Embryonic facial prominence (tissue), 1 donor: ENCODE results near the gene HOXB6.

Experiments
- DNase-seq: peaks from one replicate; pipeline ENCODE4 v3.0.0-alpha.2; 2016; ENCODE audit errors: extremely low spot score

Gene HOXB6

DNA sequence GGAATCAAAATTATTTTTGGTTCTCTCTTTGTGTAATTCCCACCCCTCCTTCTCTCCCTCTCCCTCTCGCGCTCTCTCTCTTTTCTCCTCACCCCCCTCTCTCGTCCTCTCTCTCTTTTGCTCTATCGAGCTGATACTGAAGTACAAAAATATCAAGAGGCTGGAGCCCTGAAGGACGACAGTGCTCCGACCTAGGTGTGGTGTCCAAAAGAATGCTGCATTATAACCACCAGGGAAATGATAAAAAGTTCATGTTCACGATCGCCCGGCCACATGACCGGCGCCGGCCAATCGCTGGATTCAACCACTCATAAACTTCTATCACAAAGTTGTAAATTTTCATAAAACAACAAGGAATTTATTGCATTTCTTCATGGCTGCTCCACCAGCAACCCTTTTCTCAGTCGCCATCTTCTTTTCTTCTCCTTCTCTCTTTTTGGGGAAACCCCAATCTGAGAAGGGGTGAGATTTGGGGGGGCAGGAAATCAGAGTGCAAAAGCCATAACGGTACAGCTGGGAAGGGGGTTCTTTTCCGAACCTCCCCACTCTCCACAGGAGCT is at the start of gene HOXB6:
Gene HOXB6, minus strand, starts transcription at position 217 of the 560 bp plus-strand sequence. CDS start 6,836 bp downstream, outside the sequence.
- no peak for DNase-seq

DNA sequence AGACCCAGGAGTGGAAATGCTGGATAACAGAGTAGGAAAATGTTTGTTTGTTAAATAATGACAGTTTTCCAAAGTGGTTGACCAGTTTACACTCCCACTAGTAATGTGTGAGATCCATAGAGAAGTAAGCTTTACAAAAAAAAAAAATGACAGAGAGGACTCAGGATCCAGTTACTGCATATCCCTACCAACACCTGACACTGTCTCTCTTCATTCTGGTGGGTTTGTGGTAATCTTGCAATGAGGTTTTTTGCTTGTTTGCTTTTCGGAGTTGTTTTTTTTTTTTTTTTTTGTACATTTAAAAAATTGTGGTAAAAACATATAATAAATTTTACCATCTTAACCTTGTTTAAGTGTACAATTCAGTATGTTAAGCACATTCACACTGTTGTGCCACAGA is 45.0 kb upstream of the HOXB6 start:
- DNase-seq = no peak

DNA sequence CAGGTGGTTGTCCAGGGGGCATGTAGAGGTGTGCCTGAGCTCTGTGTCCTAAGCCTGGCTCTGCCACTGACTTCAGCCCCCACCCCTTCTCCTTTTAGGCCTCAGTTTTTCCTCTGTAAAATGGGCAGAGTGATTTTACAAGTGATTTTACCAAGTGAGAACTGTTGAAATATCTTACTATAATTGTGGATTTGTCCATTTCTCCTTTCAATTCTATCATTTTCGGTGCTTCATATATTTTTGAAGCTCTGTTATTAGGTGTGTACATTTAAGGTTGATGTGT is 43.1 kb upstream of the HOXB6 start:
- no peak for DNase-seq

DNA sequence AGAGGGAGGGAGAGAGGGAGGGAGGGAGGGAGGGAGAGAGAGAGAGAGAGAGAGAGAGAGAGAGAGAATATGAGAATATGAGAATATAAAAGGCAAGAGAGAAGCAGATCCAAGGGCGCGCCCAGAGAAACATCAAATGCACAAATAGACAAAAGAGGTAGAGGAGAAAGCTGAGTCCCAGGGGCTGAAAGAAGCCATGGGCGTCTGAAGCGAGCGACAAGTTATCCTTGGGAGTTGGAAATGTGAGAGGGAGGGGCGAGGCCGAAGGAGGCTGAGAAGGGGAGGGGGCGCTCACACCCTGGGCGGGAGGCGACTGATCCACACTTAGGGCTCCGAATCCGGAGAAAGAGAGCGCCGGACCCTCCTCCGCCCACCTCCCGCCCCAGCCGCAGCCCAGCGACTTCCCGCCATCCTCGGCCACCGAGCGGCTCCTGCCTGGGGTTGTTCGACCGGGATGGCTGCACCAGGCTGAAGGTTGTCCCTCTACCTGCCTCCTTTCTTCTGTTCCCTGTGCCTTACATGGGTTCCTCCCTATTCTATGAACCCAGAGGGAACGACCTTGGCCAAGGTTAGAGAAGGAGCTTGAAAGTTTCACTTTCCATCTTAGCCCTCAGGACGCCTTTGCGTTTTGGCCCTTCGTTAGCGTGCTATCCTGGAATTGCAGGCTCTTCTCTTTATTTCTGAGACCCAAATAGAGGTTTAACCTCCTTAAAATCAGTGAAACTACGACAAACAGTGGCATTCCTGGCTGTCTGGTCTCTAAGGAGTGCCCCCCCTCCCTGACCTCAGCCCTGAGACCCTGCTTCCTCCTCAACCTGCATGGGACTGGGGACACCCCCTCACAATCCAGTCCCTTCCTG is 42.5 kb upstream of the HOXB6 start:
- DNase-seq = no peak

DNA sequence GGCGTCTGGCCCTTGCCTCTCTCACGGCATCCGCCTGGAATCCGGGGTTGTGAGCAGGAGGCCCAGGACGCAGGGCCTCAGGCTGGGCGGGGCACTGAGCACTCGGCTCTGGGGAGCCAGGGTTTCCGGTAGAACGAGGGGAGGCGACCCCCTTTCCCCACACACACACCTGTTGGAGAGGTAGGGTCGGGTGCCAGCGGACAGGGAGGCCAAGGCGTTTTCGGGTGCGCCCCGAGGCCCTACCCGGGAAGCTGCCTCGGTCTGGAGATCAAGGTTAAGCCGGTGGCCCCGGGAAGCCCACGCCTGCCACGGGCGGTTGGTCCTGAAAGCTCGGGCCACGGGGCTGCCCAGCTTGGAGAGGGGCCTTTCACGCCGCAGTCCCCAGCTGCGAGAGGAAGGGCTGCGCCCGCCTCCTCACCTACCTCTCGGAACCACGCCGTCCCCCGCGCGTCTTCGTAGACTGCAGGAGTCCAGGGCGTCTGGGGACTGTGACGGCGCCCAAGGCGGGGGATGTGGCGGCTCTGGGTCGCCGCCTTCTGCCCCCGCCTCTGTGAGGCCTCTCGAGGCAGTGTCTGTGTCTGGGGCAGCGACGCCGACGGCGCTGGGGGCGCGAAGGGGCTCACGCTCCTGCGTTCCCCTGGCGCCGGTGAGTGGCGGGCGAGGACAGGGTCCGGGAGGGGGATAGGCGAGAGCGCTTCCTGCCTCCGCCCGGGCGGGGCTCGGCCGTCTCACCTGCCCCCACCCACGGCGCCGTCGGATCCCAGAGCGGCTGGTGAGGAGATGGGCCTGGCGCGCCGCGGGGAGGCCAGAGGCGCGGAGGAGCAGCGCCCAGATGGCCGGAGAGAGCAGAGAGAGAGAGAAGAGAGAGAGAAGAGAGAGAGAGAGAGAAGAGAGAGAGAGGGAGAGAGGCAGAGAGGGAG is 41.7 kb upstream of the HOXB6 start:
- DNase-seq = no peak

DNA sequence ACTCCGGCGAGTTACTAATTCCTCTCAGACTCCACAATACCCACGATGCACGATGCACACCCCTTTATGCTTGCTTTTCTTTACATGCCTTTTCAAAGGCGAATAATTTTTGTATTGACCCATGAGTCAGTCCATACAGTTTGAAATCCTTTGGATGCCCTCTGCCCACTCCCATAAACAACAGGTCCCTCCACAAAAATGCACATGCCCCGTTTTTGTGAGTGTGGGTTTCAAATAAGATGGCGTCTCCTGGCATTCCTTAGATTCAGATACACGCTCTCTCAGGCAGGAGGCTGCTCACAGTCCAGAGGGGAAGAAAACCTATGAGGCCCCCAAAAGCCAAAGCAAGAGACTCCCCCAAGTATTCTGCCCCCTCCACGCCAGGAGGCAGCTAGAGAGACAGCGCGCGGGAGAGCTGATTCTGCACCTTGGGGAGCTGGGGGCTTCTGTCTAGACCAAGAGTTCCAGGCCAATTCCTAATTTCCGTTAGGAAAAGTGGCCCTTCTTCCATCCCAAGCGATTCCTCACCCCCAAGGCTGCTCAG is 40.9 kb upstream of the HOXB6 start:
- no peak for DNase-seq

DNA sequence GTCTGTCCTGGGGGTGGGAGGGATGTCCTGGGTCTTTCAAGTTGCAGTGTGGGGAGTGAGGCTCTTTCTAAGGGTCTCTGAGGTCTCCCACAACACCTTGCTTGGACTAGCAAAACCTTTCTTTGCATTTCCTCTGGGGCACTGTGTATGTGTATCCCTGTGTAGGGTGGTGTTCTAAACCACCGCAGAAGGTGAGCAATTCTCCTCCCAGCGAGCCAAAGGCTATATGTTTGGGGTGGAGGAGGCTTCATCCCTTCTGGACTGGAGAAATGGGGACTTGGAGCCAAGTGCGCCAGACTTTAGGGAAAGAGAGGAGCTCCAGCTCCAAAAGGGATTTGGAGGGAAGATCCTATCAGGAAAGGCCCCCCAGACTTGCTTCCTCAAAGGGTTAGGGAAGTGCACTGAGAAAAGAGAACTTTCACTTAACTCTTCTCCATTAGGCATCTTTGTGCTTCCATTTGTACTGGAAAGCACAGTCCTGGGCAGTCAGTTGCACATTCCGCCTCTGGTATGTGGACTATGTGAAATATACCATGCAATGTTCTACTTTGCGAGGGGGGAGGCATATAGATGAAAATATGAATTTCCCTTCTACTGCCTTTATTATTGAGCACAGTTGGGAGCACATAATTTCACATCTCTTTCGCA is 40.2 kb upstream of the HOXB6 start:
- DNase-seq = no peak

DNA sequence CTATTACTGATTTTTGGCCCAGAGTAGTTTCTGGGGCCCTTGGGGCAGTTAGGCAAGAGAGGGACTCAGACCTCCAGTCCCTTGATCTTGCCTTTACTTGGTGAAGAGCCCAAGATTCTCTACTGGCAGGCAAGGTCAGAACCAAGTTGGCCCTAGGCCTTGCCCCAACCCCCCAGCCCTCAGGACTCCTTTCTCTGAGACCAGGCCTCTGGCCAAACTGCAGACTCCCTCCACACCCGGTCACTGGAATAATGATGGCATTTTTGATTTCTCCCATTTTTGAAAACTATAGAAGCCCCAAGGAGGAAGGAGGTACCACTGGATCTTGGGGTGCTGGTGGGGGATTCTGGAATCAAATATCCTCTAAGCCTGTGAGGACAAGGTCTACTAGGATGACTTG is 39.4 kb upstream of the HOXB6 start:
- DNase-seq = no peak

DNA sequence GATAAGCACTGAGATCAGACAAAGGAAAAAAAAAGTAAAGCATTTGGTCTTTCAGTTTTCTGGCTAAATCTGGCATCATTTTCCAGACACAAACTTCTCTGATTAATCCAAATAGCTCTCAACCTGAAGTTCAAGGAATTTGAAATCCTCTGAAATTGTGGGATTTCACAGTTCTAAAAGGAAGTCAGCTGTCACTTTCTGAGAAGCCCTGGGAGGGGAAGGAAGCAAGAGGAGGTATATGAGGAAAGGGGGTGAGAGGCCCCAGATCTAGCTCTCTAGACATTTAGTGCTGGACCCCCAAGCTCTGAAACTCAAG is 38.9 kb upstream of the HOXB6 start:
- DNase-seq = no peak

DNA sequence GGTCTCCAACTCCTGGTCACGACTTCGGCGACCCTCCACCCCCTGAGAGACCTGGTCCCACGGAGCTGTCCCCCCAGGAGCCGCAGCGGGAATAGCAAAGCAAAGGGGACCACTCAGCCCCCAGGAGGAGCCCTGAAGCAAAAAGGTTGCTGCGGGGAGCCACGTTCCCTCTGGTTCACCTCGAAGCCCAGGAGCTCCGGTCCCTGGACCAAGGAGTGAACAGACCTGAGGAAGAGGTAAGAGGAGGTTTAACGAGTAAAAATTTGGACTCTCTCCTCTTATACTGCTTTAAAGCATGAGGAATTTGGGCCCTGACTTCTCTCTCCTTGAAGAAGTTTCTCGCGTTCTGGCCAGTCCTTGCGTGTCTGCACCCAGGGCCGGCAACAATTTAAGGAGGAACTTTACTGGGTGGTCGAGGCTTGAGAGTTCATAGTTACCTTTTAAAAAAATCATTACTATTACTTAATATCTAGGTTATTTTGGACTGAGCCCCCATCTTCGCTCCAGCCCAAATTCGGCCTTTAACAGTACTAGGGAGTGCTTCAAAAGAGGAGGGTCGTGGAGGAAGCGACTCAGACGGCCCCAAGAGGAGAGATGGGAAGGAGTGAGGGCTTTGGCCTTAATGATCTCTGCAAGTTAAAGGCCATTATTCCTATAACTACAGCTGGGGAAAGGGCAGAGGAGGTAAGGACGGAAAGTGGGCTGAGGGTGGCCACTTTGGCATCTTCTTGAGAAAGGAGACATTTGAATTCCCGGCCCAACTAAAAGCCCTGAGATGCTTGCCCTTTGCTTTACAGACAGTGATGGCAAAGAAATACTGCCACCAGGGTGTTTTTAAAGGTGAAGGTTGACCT is 38.3 kb upstream of the HOXB6 start:
- no peak for DNase-seq

DNA sequence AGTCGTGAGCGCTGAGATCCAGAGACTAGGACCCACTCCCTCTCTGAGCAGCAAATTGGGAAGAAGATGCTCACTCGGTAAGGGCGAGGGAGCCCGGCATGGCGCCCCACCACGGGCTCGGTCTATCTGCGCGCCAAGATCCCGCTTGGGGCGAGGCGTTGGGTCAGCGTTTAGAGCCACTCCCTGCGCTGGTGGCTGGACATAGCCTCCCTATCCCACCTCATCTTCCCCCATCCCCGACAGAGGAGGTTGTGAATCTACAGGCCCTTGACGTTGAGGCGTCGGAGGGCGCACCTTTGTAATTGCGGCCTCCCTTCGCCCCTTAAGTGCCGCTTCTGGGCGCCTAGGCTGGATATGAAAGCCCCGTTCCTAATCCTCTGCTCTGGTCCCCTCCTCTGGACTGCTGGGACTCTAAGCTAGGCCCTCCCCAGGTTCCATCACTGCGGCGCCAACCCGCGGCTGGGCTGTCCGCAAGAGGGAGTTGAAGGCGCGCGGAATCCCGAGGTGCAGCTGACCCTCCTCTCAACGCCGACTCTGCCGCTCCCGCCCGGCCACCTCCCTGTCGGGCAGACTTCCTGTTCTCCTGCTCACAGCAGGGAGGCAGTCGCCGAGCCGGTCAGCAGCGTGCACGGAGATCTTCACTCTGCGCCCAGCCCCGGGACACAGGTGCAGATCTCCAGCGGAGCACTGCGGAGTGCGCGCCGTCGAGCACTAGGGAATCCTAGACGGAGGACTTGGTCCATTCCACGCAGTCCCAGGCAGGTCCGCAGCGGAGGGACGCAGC is 37.5 kb upstream of the HOXB6 start:
- no peak for DNase-seq

DNA sequence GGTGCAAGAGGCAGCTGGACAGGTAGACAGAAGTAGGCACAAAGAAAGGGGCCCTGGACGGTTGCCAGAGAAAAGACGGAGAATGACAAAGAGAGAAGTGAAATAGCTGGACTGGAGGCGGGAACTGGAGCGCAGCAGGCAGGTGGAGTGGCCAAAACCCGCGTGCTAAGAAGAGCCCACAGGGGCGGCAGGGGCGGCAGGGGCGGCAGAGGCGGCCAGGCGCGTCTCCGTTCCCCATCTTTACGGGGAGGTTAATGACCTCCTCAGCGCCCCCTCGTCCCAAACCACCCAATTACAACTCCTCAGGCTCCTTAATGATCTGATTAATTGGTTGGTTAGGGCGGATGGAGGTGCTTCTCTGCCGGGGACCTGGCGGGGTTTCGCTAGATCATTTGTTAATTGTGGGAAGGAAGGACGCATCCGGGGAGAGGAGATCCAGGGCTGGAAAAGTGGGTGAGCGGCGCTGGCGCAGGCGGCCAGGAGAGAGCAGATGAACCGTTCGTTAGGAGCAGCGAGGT is 36.8 kb upstream of the HOXB6 start:
- DNase-seq = no peak

DNA sequence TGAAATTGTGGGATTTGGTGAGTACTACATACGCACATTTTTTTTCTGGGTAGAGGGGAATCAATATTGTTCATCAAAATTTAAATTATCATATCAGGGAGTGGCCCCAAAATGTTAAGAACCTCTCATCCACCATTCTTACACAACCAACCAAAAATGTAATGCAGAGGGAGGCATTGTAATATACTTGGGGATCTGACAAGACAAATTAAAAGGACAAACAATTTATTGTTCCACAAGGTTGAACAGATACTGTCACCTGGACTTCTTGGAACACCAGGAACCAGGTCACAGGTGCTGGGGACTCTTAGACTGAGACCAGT is 36.0 kb upstream of the HOXB6 start:
- DNase-seq = no peak

DNA sequence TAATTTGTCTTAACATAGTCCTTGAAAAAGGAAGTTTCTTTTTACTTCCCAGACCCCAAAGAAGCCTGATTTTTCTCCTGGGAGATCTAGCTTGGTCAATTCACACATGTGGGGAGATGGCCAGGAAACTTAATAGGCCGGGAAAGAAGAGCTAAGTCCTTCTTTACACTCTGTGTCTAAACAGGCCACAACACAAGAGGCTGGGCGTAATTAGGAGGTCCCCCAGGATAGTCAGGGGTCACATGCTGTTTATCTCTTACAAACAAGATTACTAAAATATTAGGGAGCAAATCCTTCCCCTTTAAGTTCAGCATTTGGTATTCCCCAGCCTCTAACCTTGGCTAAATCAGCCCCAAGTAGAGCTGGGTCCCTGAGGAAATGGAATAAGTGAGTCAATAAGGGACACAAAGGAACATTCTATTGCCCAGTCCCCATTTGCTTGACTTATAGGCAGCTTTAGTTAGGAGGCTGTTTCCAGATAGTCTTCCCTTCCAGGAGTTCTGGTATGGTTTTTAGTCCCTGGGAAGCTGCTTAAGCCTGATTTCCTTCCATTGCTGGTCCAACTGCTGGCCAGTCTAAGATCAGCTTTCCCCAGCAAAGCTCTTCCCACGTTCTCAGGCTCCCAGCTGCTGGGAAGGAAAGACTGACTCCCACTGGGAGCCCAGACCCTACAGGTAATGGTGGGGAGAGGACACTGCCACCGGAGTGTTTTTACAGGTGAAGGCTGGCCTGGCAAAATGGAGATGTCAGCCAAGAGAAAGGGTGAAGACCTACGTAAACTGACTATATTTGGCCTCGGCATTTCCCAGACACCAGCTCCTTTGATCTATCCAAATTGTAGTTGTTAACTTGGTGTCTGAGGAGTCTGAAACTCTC is 35.4 kb upstream of the HOXB6 start:
- DNase-seq = no peak

DNA sequence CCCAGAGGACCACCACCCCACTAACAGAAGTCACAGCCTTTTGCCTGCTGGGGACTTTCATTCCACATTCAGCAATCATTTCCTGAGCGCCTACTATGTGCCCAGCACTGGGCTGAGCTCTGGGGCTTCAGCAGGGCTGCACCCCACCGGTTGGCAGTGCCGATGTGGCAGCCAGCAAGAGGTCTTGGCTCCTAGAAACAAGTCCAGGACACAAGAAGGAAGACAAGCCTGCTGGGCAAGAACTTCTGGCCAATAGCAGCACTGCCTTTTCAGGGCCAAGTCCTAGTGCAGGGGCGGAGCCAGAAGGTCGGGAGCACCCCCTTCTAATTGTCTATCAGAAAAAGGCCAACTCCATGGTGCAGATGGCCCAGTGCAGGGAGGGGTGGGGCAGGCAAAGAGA is 34.4 kb upstream of the HOXB6 start:
- no peak for DNase-seq

DNA sequence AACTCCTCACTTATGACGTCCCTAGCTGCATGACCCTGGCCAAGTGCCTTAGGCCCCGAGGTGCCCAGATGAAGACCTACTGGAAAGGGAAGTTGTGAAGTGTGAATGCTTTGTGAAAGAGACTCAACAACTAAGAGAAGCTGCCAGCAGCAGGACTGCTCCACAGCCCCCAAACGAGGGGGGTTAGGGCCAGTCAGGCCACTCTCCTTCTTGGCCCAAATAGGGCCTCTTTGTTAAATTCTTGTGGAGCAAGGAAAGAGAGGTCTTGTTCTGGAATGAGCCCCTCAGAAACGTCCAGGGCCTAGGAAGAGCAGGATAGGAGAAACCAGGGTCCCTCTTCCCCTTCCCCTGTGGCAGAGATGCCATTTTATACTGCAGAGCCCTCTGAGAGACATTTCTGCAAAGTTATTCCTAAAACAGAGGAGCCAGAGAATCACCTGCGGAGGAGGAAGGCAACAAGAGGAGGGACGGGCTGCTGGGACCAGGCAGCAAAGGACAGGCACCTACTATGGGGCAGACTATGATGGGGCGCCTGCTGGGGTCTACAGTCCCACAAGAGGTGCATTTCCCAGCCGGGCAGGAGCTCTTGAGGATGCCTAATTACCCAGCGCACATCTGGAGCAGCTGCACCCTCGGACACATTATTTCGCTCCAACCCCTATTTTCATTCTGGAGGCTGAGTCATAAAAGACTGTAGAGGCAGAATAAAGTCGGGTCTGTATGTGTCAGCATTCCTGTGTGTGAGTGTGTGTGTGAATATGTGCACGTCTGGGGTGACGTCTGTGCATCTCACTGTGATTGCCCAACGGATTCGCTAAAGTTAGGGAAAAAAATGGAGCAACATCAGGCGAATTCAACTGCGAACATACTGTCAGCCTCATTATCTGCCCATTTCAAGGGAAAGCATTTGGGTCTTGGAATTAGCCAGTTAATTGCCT is 32.8 kb upstream of the HOXB6 start:
- no peak for DNase-seq

DNA sequence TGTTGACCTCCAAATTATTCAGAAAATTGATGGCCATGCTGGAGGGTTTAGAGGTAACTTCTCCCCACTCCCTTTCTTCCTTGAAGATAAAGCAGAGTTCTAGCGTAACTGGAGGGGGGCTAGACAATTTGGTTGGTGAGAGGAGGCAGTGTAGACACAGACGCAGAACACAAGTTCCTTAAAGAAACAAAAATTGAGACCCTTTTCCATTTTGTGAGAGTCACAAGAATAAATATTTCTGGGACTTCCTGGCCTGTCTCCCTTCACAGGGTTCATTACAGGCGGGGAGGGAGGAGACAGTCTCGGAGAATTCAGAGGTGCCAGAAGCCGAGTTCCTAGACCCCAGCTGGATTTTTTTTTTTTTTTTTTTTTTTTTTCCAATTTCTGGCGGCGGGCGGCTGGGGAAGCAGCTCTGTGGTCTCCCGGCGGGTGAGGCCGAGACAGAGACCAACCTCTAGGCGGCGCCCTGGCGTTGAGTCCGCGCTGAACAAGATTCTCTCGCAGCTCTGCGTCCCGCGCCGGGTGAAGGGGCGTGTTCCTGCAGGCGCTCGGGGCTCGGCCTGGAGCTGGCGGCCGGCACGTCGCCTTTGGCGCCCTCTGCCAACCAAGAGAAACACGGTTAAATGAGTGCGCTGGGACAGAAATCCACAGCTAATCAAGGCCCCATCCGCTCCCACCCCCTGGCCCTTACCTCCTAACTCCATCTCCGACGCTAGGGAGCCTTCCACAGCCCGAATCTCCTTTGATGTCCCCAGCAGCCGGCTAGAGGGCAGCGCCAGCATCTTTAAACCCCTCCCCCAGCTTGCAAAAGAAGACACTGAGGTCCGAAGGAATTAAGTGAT is 31.6 kb upstream of the HOXB6 start:
- no peak for DNase-seq
